Measurements from ENCODE around the gene DSCAML1.

DSCAML1 gene

DNA sequence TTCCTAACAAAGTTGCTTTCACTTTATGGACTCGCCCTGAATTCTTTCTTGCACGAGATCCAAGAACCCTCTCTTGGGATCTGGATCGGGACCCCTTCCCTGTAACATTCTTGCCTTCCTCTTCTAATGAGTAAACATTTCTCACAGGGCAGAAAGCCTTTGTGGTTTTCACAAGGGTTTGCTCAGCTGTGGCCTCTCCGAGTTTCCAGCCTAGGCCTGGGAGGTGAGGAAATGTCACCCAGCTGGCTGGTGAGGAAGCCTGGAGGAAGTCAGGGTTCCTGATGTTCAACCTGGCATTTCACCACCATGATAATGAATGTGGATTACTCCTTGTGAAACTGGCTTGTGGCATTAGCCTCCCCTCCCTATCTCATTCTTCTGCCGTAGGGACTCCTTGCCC is 224.9 kb downstream of the DSCAML1 start:
- no peak for DNase-seq

DNA sequence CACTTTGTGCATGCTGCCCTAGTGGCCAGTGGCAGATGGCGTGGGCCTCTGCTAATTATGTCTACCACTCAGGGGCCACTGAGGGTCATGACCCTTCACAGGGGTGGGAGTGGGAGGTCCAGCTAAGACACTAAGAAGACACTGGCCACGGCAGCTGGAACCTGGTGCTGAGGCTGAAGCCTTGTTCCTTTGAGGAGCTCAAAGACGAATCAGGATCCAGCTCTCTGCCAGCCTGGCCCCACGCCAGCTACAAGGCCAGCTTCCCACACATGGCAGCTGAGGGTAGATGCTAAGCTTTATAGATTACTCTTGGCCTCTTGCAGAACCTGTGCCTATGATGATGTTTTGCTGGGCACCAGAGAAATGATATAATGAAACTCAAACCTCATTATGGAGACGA is 226.3 kb downstream of the DSCAML1 start:
- no peak for DNase-seq

DNA sequence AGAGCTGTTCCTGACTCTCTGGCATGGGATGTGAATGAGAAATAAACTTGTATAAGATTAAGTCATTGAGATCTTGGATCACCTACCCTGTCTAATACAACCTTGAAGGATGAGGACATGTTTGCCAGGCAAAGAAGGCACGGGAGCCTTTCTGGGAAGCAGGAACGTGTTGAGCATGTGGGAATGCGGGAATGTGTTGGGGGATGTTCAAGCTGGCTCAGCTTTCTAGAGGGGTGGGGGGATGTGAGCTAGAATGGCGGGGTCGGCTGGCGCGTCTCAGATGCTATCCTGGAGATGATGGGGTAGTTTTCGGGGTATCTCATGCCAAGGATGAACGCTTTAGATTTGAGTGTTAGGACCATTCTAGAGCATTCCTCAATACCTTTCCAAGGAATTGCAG is 227.1 kb downstream of the DSCAML1 start:
- no peak for DNase-seq

DNA sequence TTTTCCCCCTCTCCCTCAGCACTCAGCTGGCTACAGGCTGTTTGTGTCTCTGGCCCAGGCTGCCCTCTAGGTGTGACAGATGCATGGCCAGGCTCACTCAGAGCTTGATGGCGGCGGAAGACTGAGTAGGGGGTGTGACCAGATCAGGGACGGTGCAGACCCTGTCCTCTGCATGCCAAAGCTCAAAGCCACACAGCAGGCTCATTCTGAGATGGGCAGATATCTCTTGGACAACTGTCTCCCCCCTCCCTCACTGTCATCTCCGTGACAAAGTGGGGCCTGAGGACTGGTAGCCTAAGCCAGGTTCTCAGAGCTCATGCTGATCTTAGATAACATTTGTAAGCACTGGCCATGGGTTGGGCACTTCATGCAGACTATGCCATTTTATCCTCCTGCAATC is 231.3 kb downstream of the DSCAML1 start:
- DNase-seq = no peak

DNA sequence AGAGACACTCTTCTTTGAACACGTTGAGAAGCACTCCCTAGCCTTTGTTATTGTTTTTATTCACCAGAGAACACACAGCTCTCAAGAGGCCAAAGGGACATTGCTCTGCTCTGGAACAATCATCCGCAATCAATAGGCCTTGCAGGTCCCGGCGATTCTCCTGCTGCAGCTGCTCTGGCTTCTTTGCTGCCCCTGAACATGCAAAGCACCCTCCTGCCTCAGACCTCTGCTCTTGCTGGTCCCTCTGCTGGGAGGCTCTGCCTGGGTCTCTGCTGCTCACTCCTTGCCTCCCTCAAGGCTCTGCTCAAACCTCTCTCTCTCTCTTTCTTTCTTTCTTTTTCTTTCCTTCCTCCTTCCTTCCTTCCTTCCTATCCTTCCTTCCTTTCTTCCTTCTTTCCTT is 232.7 kb downstream of the DSCAML1 start:
- DNase-seq = no peak

DNA sequence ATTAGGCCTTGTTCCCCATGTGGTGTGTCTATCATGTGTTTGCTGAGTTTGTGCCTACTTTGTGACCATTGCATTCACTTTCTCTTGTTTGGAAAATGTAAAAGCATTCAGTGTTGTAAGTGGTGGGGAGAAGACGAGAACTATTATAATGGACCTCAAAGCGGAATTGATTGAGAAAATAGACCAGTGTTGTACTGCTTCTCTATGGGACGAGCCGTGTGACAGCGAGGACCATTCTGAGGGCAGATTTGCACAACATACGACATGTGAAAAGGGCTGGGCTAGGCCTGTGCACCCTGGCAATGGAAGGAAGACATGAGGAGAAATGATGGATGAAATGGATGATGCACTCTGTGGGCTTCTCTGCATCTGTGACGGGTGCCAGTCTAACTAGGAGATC is 233.5 kb downstream of the DSCAML1 start:
- no peak for DNase-seq

DNA sequence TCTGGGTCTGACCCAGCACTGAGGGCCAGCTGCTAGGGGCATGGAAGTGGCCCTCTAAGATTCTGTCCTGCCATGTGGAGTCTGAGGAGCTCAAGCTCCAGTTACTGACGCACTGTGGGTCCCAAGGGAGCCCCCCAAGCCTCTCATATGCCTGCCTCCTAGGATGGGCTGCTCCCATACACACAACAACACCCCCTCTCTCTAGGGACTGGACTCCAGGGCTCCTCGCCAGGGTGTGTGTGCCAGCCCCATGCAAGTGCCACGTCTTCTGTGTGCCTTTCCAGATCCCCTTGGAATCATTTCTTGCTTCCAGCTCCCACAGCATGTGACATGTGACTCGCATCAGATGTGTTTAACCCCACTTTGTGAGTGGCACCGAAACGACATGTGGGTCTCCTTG is 234.9 kb downstream of the DSCAML1 start:
- DNase-seq = no peak

DNA sequence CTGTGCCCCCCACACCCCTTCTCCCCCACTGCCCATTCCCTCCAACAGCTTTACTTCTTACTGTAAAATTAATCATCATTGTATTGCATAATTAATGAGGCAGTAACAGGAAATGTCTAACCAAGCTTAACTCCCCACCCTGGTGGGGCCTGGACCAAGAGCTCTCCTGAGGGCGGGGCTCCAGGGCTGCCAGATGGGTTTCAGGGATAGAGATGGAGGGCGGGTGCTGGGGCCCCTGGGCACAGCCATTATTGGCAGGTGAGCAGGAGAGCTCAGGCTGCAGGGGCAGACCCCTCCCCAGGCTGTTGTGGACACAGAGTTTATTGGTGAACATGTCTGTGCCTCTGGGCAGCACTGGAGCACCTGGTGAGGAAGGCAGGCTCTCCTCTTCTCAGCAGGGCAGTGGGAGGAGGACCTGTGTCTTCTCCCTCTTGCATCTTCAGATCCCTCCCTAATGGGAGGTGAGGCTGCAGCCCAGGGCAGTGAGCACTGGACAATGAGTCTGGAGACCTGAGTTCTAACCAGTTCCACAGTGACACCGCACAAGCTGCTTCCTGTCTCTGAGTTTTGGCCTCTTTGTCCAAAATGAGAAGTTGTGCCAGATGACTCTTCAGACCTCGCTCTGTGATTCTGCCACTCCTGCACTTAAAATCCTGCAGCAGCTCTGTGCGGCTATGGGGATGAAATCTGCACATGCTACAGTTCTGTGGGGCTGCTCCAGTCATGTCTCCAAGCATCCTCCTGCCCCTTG is 236.1 kb downstream of the DSCAML1 start:
- DNase-seq = no peak

DNA sequence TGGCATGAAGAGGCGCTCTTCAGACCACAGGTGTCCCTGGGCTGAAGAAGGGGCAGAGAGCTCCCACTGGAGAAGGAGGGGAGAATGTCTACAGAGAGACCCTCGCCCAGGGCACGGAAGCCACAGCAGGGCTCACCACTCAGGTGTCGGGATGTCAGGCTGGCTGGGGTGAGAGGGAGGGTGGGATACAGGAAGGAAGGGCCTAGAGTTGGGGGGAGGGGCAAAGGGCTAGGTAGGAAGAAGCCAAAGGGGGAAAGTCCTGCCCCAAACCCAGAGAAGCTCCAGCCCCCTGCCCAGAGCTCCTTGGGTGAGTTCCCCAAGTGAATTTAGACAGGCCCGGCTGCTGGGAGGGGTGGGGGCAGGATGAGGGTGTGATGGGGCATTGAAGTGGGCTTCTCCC is 237.3 kb downstream of the DSCAML1 start:
- DNase-seq = no peak

DNA sequence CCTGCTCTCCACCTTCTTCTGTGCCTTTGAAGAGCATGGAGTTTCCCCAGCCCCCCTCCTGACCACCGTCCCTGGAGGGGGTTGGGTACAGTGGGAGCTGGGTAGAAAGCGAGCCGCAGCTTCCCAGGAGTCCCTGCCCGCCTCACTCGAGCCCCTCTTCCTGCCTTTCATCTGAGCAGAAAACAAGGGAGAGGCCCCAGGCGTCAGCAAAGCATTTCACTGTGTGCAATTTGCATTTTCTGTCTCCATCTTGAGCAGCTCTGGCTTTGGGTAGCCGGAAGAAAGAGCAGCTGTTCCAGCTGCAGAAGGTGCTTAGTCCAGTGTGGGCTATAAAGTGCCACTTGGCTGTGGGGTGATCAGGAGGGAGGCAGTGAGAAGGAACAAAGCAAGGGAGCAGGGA is 239.7 kb downstream of the DSCAML1 start:
- no peak for DNase-seq

DNA sequence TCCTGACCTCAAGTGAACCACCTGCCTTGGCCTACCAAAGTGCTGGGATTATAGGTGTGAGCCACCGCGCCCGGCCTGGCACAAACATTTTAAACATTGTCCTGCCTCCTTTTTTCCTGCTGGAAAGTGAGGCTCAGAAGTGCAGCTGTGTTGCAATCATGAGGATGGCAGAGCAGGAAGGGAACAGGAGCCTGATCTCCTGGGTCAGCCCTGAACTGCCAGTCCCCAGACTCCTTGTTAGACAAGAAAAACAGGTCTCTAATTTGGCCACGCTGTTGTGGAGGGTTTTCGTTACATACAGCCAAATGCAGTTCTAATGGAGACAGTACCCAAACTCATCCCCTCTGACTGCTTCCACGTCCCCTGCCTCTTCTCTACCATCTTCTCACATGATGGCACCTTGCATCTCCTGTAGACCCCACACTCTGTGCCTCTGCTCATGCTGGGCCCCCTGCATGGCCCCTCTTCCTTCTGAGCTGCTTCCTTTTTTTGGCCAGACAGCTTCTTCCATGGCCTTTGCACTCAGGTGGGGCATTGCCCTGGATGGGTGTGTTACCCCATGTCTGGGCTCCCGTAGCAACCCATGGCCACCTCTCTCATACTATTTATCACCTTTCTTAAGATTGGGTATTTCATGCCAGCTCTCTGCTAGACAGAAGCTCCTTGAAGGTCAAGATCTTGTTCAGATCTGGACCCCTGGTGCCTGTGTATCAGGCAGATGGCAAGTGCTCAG is 242.2 kb downstream of the DSCAML1 start:
- DNase-seq = no peak

DNA sequence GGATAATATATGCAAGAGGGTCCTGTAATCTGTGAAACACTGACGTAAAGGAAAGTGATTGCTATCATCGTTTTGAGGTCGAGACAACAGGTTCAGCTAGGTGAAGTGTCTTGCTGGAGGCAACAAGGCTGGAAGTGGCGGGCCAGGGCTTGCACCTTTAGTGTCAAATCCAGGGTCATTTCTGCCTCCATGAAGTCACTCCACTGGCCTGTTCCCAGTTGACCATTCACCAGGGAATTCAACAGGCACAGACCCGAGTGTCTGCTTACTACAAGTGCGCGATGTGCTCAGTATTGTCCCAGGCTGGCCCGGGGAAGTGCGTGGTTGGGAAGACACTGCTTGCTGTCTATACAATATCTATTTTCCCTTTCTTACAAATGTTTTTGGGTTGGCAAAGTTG is 244.4 kb downstream of the DSCAML1 start:
- DNase-seq = no peak

DNA sequence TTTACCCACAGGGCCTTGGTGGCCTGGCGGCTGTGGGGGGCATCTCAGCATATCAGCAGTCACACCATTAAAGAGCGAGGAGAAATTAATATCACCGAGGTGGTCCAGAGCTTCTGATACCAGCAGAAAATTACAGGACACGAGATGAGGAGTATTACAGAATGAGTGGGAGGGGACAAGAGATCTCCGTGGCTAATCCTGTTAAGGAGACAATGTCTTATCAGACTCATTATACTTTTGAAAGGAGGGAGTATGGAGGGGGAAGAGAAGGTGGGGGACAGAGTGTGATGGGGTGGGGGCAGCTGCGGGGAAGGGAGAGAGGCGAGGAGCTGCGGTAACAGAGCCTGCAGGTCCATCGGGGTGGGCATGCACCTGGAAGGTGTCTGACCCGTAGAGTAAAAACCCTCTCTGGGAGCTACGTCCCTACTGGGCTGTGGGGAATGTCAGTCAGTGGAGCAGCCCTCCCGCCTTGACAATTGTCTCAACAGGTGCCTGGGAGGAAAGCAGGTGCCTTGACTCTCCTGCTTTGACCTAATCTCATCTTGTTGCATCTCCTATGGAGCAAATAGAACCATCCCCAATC is 245.2 kb downstream of the DSCAML1 start:
- DNase-seq = no peak

DNA sequence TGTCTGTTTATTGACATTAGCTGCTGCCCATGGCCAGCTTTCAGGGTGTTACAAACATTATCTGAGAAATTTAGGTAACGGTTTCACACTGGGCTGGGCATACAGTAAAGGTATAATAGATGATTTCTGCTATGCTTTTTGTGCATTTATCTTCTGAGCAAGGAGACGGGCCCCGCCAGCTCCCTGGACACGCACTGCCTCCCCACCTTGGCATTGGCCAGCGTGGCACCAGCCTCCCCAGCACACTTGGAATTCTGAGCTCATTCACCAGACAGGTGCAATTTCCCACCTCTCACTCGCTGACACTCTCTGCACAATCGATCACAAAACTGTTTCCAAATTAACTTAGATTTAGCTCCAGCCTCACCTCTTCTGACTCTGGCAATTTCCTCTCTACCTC is 246.6 kb downstream of the DSCAML1 start:
- no peak for DNase-seq

DNA sequence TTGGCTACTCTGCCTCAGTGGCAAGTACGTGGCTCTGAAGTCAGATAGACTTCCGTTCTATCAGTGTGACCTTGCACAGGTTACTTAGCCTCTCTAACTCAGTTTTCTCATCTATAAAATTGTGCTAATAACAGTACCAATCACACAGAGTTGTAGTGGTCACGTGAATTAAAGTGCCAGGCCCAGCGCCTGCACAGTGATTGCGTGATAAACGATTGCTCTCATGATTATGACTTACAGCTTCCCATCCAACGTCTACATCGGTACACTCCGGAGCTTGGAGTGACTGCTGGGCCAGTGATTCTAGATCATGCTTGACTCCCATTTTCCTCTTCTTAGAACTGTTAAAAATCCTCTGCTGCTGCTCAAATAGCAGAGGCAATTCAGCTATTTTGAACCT is 247.6 kb downstream of the DSCAML1 start:
- DNase-seq = no peak

DNA sequence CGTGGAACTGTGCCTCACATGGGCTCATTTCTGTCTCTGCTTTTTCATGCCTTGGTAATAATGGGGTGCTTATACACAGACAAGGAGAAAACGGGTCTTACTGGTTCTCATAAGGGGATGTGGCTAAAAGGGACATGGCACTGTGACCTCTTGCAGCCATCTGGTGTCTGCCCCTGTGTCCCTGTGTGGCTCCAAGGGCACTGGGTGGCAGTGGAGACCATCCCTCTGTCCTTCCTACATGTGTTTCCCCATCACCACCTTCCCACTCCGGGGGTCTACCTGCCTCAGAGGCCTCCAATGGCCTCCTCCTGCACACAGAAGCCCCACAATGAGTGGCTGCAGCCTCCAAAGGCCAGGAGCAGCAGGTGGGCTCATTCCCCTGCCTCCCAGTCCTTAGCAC is 248.1 kb downstream of the DSCAML1 start:
- DNase-seq = no peak

DNA sequence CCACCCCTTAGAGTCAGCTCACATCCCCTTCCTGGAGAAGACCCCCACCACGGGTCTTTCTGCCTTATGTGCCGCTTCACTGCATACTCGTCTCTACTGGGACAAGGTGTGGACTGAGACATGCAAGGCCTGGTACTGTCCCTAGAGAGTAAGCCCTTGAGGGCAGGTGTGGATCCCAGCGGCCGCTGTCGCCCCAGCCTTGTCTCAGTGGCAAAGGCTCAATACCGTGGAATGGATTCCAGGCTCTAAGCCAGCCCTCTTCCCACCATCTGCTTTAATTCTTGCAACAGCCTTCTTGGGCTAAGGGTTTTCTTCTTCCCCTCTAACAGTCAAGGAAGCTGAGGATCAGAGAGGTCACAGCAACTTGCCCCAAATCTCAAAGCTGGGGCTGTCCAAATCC is 249.1 kb downstream of the DSCAML1 start:
- no peak for DNase-seq

DNA sequence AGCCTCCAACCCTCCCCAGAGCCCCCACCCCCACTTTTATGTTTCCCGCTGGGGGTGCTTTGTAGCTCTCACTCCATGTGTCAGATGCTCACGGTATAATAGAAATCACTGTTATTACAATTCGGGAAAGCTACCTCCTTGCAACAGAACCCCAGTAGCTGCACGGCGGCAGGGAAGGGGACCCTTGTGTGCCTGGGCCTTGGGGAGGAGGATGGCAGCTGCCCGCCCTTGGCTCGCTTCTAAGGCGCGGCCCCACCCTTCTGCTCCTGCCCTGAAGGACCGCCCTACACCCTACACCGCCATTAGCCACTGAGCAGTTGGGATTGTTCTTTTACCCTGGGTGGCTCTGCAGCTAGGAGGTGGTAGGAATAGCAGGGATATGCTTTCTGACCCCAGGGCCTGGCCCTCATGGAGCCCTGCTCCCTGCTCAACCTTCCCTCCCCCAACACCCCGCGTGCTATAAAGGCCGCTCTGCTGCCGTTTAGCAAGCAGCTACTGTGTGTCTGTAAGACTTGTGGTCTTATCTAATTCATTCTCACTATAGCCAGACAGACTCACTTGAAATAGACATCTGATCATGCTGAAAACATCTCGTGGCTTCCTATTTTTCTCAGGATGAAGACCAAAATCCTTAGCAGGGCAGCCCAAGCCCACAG is 249.7 kb downstream of the DSCAML1 start:
- DNase-seq = no peak

DNA sequence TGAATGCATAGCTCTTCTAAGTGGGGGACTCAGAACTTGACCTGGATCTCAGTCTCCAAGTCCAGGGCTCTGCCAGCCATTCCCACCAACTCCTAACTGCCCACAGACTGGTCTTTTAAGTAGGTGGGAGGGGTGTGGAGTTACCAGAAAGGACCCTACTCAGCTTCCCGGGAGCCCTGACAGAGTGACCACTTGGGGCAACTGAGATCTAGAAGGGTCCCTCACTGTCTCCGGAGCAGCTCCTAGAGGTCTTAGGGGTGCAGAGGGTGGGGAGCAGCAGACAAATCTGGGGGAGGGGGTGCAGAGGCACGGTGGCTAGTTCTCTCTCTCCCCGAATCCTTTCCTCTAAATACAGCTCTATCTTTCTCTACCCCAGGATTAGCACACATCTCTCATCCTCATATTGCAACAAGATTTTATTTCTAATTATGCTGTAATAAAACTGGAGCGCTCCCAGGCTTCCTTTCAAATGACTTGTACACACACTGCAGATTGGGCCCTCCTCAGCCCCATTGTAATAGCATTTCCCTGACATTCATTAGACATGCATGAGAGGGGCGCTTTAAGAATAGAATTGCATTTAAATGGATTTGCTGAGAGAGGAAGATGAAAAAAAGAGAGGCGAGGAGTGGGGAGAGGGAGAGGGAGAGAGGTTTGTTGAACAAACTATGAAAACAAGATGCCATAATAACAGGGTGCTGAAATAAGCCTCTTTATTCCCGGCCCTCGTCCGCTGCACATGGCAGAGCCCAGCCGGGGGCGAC is 250.4 kb downstream of the DSCAML1 start:
- DNase-seq = no peak

DNA sequence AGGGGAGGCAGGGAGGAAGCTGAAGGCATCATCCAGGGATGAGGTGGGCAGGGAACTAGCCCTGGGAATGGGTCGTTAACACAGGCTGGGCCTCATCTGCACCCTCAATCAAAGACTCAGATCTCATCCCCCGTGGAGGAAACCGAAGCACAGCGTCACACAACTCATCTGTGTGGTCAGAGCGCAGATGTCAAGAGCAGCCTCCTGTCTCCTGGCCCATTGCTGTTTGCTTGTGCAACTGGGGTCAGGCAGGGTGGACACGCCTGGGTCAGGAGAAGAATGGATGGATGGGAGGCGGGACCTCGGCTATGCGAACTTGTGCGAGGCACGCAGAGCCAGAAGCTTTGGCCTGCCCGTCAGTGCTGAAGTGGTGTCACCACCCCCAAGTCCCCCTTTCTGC is 251.3 kb downstream of the DSCAML1 start:
- no peak for DNase-seq

DNA sequence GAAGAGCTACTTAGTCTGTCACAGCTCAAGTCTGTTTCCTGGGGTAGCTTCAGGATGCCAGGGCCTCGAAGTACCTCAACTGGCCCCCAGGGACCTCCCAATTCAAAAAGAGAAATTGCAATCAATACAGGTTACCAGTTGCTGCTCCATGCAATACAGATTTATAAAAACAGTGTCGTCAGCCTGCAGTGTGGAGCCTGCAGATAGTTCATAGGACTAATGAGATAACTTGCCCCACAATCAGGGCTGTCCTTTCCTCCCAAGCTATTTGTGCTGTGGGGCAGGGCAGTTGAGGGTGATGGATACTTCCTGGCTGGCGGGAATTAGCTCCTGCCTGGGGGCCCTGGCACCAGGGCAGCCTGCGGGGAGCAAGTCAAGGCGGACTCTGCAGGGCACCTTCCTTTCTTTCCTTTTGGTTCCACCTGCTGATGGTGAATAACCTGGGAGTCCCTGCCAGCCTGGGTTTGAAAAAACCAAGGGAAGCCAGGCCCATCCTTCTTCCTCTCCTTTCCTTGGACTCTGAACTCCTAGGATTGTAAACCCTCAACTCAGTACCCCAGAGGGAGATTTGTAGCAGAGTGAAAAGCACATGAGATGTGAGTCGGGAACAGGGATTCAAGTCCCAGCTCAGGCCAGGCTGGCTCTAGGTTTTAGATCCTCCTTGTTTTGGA is 252.8 kb downstream of the DSCAML1 start:
- no peak for DNase-seq

DNA sequence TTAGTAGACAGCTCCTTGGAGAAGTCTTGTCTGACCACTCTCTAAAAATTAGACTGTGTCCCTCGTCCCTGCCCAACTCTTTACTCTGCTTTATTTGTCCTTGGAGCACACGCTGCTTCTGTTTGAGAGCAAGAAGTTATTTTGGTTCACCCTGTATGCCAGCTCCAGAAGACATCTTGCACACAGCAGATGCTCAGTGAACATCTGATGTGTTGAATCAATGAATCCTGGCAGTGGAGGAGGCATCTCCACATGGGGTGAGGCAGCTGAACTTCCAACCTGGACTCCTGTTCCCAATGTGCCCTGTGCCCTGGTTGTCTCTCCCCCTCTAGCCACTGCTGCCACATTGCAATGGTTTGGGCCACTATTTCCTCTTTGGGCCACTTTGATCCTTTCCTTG is 255.8 kb downstream of the DSCAML1 start:
- no peak for DNase-seq

Data from activated T-cell treated with anti-CD3 and anti-CD28 coated beads for 4 hours (primary cell).